Fibroblast of lung (primary cell): ENCODE data around the gene DDI1. TPM values are rescaled to one million over a fixed set of nuclear protein-coding genes. Genes with fewer than 3 reads are reported as not detected.
A peak's percentile ranks its signal among the peaks of the same experiment; 100 is the strongest.

Experiments
- DNase-seq, 2 donors: peaks; one replicate each; pipeline versions ENCODE4 v3.0.0 to v3.0.0-alpha.2; 2010; ENCODE audit warnings: low read depth in 2 of 2
- H2AFZ ChIP-seq: 2 replicates; pipeline ENCODE4 v1.5.1; 2012; ENCODE audit warnings: low read length, control low read depth, inconsistent platforms
- H3K27ac ChIP-seq: 2 replicates; pipeline ENCODE4 v1.5.1; 2011; ENCODE audit warnings: low read length, control low read depth; ENCODE audit not compliant: insufficient read depth
- H3K27me3 ChIP-seq: 2 replicates; pipeline ENCODE4 v1.5.1; 2011; ENCODE audit warnings: mild to moderate bottlenecking, low read length; ENCODE audit not compliant: control insufficient read depth, insufficient read depth
- H3K36me3 ChIP-seq: 2 replicates; pipeline ENCODE4 v1.5.1; 2011; ENCODE audit warnings: low read length; ENCODE audit not compliant: control insufficient read depth, insufficient read depth
- H3K4me1 ChIP-seq: 2 replicates; pipeline ENCODE4 v1.5.1; 2011; ENCODE audit warnings: low read length; ENCODE audit not compliant: control insufficient read depth, insufficient read depth; ENCODE audit errors: extremely low read depth
- H3K4me2 ChIP-seq: 2 replicates; pipeline ENCODE4 v1.5.1; 2011; ENCODE audit warnings: low read length, control low read depth; ENCODE audit not compliant: insufficient read depth; ENCODE audit errors: extremely low read depth
- H3K4me3 ChIP-seq, 4 experiments: fragments of 200-600 bp in 1 of 4; sonication (generic) in 1 of 4; replicated peaks in 1 of 4; 2 replicates each; pipeline ENCODE4 v1.5.1; 2011 to 2016; ENCODE audit warnings: low read length in 4 of 4, low read depth in 3 of 4, mild to moderate bottlenecking in 3 of 4, control low read depth in 2 of 4, inconsistent platforms in 1 of 4, mixed read lengths in 1 of 4; ENCODE audit not compliant: insufficient read depth in 1 of 4; ENCODE audit errors: control extremely low read depth in 1 of 4
- H3K79me2 ChIP-seq: 2 replicates; pipeline ENCODE4 v1.5.1; 2012; ENCODE audit warnings: mild to moderate bottlenecking, low read length, inconsistent platforms; ENCODE audit not compliant: control insufficient read depth, insufficient read depth
- H3K9ac ChIP-seq: 2 replicates; pipeline ENCODE4 v1.5.1; 2011; ENCODE audit warnings: mild to moderate bottlenecking, low read length, control low read depth; ENCODE audit not compliant: insufficient read depth
- H3K9me3 ChIP-seq: 2 replicates; pipeline ENCODE4 v1.5.1; 2012; ENCODE audit warnings: low read depth, low read length; ENCODE audit not compliant: control insufficient read depth, insufficient read depth
- H4K20me1 ChIP-seq: 2 replicates; pipeline ENCODE4 v1.5.1; 2011; ENCODE audit warnings: low read length; ENCODE audit not compliant: control insufficient read depth, insufficient read depth; ENCODE audit errors: extremely low read depth
- CTCF ChIP-seq, 2 donors: IDR thresholded peaks in 1 of 2; conservative IDR thresholded peaks in 1 of 2; 1 replicate in 1 of 2; 2 replicates in 1 of 2; pipeline ENCODE4 v1.5.1; 2011 to 2012; ENCODE audit warnings: low read length in 2 of 2, control low read depth in 1 of 2, inconsistent platforms in 1 of 2, low read depth in 1 of 2, mild to moderate bottlenecking in 1 of 2
- EZH2 ChIP-seq: IDR thresholded peaks from 2 replicates; pipeline ENCODE4 v1.5.1; 2012; ENCODE audit warnings: low read length, control low read depth, mild to moderate bottlenecking; ENCODE audit errors: missing control alignments
- polyA plus RNA-seq, 2 donors: library from polyadenylated mRNA; depleted of rRNA in 1 of 2; stranded (reverse) in 1 of 2; unstranded in 1 of 2; fragments of >200 nt; gene quantifications; 2 replicates each; pipeline ENCODE4 v1.2.1, GENCODE V29; 2011 to 2012; ENCODE audit warnings: missing spikeins in 1 of 2
- total RNA-seq: library from RNA; depleted of rRNA; stranded (reverse); fragments of >200 nt; gene quantifications from 2 replicates; pipeline ENCODE4 v1.2.1, GENCODE V29; 2014

The DDI1 gene
- total and polyA plus RNA-seq, 2 donors (not counting 1 experiment from before 2014, with no cell fraction given), result not detected

- DNase-seq, result peak in 1 of 2 donors; percentile 22
- H4K20me1 ChIP-seq, result no peaks in the 10 kb centered on the region
- H3K36me3 ChIP-seq, result no peaks in the 10 kb centered on the region
- no peaks in the 10 kb centered on the region for H3K4me1 ChIP-seq
- H3K4me3 ChIP-seq, result no peak overlapping the region
- H3K79me2 ChIP-seq, result no peaks in the 10 kb centered on the region
- no peak overlapping the region for H3K4me2 ChIP-seq
- H3K27ac ChIP-seq, result no peak overlapping the region
- TF ChIP-seq CTCF (conservative IDR thresholded peaks at IDR 0.05 in 1 of 2, IDR thresholded peaks at IDR 0.05 in 1 of 2; ENCODE audit: low read depth in 1 of 2, low read length in 2 of 2), result no peak
- TF ChIP-seq EZH2, result no peak
- no peak overlapping the region for H2AFZ ChIP-seq
- H3K9me3 ChIP-seq, result no peaks in the 10 kb centered on the region
- no peak overlapping the region for H3K9ac ChIP-seq
- no peaks in the 10 kb centered on the region for H3K27me3 ChIP-seq
These were observed 15.3 kb downstream of the DDI1 start for GRCh38 chr11:104051778-104052177.

- Histone ChIP-seq H3K27ac (no peak overlapping the region), H3K79me2 (no peaks in the 10 kb centered on the region), H3K27me3 (no peaks in the 10 kb centered on the region), H3K9ac (no peak overlapping the region), H3K4me3 (no peak overlapping the region), H4K20me1 (no peaks in the 10 kb centered on the region), H3K9me3 (no peaks in the 10 kb centered on the region), H2AFZ (no peak overlapping the region), H3K4me2 (no peak overlapping the region), H3K36me3 (no peaks in the 10 kb centered on the region), H3K4me1 (no peaks in the 10 kb centered on the region)
- TF ChIP-seq CTCF (conservative IDR thresholded peaks at IDR 0.05 in 1 of 2, IDR thresholded peaks at IDR 0.05 in 1 of 2; ENCODE audit: low read depth in 1 of 2, low read length in 2 of 2) (no peak), EZH2 (no peak)
- DNase-seq, result no peak
These were observed 17.5 kb downstream of the DDI1 start for GRCh38 chr11:104053743-104054478.

- Histone ChIP-seq H2AFZ (no peak overlapping the region), H3K27me3 (no peaks in the 10 kb centered on the region), H3K4me3 (no peak overlapping the region), H3K4me2 (no peak overlapping the region), H3K79me2 (no peaks in the 10 kb centered on the region), H3K9ac (no peak overlapping the region), H3K36me3 (no peaks in the 10 kb centered on the region), H3K27ac (no peak overlapping the region), H3K9me3 (no peaks in the 10 kb centered on the region), H4K20me1 (no peaks in the 10 kb centered on the region), H3K4me1 (no peaks in the 10 kb centered on the region)
- DNase-seq, result no peak
- TF ChIP-seq EZH2 (no peak), CTCF (conservative IDR thresholded peaks at IDR 0.05 in 1 of 2, IDR thresholded peaks at IDR 0.05 in 1 of 2; ENCODE audit: low read depth in 1 of 2, low read length in 2 of 2) (no peak)
These were observed 18.6 kb downstream of the DDI1 start for GRCh38 chr11:104054911-104055529.
